HepG2 (cell line): ENCODE data around the gene UGGT1. TPM values are rescaled to one million over a fixed set of nuclear protein-coding genes. Genes with fewer than 3 reads are reported as not detected.
A peak's percentile ranks its signal among the peaks of the same experiment; 100 is the strongest.

Source experiments
- AGO2 ChIP-seq: fragments of 200-400 bp; formaldehyde crosslinking; optimal IDR thresholded peaks from 2 replicates; pipeline ENCODE3; 2017; ENCODE audit warnings: mild to moderate bottlenecking, low read depth, low read length, moderate library complexity
- BCL6 ChIP-seq: IDR thresholded peaks from 2 replicates; pipeline ENCODE4 v1.6.1; 2016; ENCODE audit warnings: missing genetic modification reagents, missing compliant biosample characterization
- ELF3 ChIP-seq: IDR thresholded peaks from 2 replicates; pipeline ENCODE4 v1.6.1; 2016; ENCODE audit warnings: missing genetic modification reagents, missing compliant biosample characterization
- ESRRA ChIP-seq: sonication (generic); formaldehyde crosslinking; IDR thresholded peaks from 2 replicates; pipeline ENCODE4 v1.5.1; 2020; ENCODE audit warnings: mild to moderate bottlenecking, low read depth, missing genetic modification reagents
- ISX ChIP-seq: sonication (generic); formaldehyde crosslinking; conservative IDR thresholded peaks from 2 replicates; pipeline ENCODE4 v1.5.0; 2020; ENCODE audit warnings: missing genetic modification reagents
- NCOA1 ChIP-seq: sonication (generic); formaldehyde crosslinking; IDR thresholded peaks from 2 replicates; pipeline ENCODE4 v1.9.0; 2021; ENCODE audit warnings: missing genetic modification reagents
- NFKBIZ ChIP-seq: IDR thresholded peaks from 2 replicates; pipeline ENCODE4 v1.6.1; 2018; ENCODE audit warnings: missing genetic modification reagents, missing compliant biosample characterization
- NONO ChIP-seq, 2 experiments: fragments of 450-650 bp in 1 of 2; sonication (generic) in 1 of 2; formaldehyde crosslinking in 1 of 2; IDR thresholded peaks in 1 of 2; conservative IDR thresholded peaks in 1 of 2; 2 replicates each; pipeline versions ENCODE4 v1.6.1 to v1.8.0; 2017 to 2022; ENCODE audit warnings: mild to moderate bottlenecking in 1 of 2, missing genetic modification reagents in 1 of 2, moderate library complexity in 1 of 2
- POLR2AphosphoS2 ChIP-seq: IDR thresholded peaks from 2 replicates; pipeline ENCODE4 v1.6.1; 2011; ENCODE audit warnings: low read depth, low read length, improper control_type of control experiment
- SKIL ChIP-seq: sonication (generic); formaldehyde crosslinking; IDR thresholded peaks from 2 replicates; pipeline ENCODE4 v1.8.0; 2022; ENCODE audit warnings: missing genetic modification reagents, mild to moderate bottlenecking, moderate library complexity, borderline replicate concordance
- SOX6 ChIP-seq, 2 experiments: fragments of 450-650 bp in 1 of 2; sonication (generic) in 1 of 2; formaldehyde crosslinking in 1 of 2; IDR thresholded peaks; 2 replicates each; pipeline versions ENCODE4 v1.4.0 to v1.6.1; 2017 to 2020; ENCODE audit warnings: antibody characterized with exemption in 1 of 2, mild to moderate bottlenecking in 1 of 2, missing genetic modification reagents in 1 of 2
- SRSF1 ChIP-seq: fragments of 200-400 bp; formaldehyde crosslinking; optimal IDR thresholded peaks from 2 replicates; pipeline ENCODE3; 2017; ENCODE audit warnings: mild to moderate bottlenecking, low read depth, low read length, moderate library complexity
- THYN1 ChIP-seq: sonication (generic); formaldehyde crosslinking; IDR thresholded peaks from 2 replicates; pipeline ENCODE4 v1.8.1; 2023; ENCODE audit warnings: low read depth, mild to moderate bottlenecking, moderate library complexity, missing genetic modification reagents, borderline replicate concordance
- ZFP90 ChIP-seq: sonication (generic); formaldehyde crosslinking; IDR thresholded peaks from 2 replicates; pipeline ENCODE4 v1.8.0; 2022; ENCODE audit warnings: missing genetic modification reagents, mild to moderate bottlenecking, inconsistent platforms, borderline replicate concordance
- ZNF343 ChIP-seq: sonication (generic); formaldehyde crosslinking; IDR thresholded peaks from 2 replicates; pipeline ENCODE4 v1.4.0; 2020; ENCODE audit warnings: mild to moderate bottlenecking, missing genetic modification reagents
- ZNF552 ChIP-seq: sonication (generic); formaldehyde crosslinking; IDR thresholded peaks from 2 replicates; pipeline ENCODE4 v1.9.0; 2022; ENCODE audit warnings: missing genetic modification reagents, mild to moderate bottlenecking, borderline replicate concordance
- ZNF557 ChIP-seq: sonication (generic); formaldehyde crosslinking; IDR thresholded peaks from 2 replicates; pipeline ENCODE4 v1.4.0; 2020; ENCODE audit warnings: missing genetic modification reagents
- ZNF646 ChIP-seq: sonication (generic); formaldehyde crosslinking; IDR thresholded peaks from 2 replicates; pipeline ENCODE4 v1.9.0; 2021; ENCODE audit warnings: mild to moderate bottlenecking, missing genetic modification reagents
- ZNF709 ChIP-seq: sonication (generic); formaldehyde crosslinking; IDR thresholded peaks from 2 replicates; pipeline ENCODE4 v1.5.0; 2020; ENCODE audit warnings: mild to moderate bottlenecking, missing genetic modification reagents
- ZSCAN30 ChIP-seq: sonication (generic); formaldehyde crosslinking; IDR thresholded peaks from 2 replicates; pipeline ENCODE4 v1.5.0; 2020; ENCODE audit warnings: mild to moderate bottlenecking, missing genetic modification reagents
- polyA plus RNA-seq, 8 experiments: library from polyadenylated mRNA; depleted of rRNA in 3 of 8; stranded (reverse) in 7 of 8; unstranded in 1 of 8; fragments of >200 nt; fragmentation: Illumina TruSeq in 4 of 8; extraction: Trizol in 4 of 8; gene quantifications; 2 replicates each; pipeline versions ENCODE4 v1.2.1 to v1.2.3, GENCODE V29; 2011 to 2016; ENCODE audit warnings: low read depth in 4 of 8, missing spikeins in 1 of 8, mixed read lengths in 1 of 8; ENCODE audit not compliant: insufficient read depth in 1 of 8
- total RNA-seq, 5 experiments: library from RNA; depleted of rRNA; stranded (reverse); fragments of >200 nt; fragmentation: Illumina TruSeq; extraction: Trizol; gene quantifications; 2 replicates each; pipeline ENCODE4 v1.2.3, GENCODE V29; 2016; ENCODE audit warnings: low read depth in 1 of 5

The UGGT1 gene
- total and polyA plus RNA-seq, 2 of the 13 experiments (the other 11 are each of a cell fraction or from before 2014, with no cell fraction given) = 35.8 to 83.2 TPM

- TF ChIP-seq NONO (IDR thresholded peaks at IDR 0.05) = no peak
- TF ChIP-seq NONO (CRISPR knock-in tag; conservative IDR thresholded peaks at IDR 0.05) = 0 out of 2 replicates have a peak, but pooled peaks have one; percentile 20
- TF ChIP-seq ZSCAN30 = no peak
- 0 out of 2 replicates have a peak, but pooled peaks have one; percentile 41 for TF ChIP-seq ZNF709 (CRISPR knock-in tag)
- TF ChIP-seq BCL6 = no peak
- TF ChIP-seq SRSF1 = no peak
- 0 out of 2 replicates have a peak, but pooled peaks have one; percentile 50 for TF ChIP-seq ZNF646 (CRISPR knock-in tag)
- no peak for TF ChIP-seq ZNF557 (CRISPR knock-in tag)
- TF ChIP-seq ZFP90 (CRISPR knock-in tag) = no peak
- TF ChIP-seq NFKBIZ (CRISPR knock-in tag) = no peak
- TF ChIP-seq ESRRA (CRISPR knock-in tag) = no peak
- no peak for TF ChIP-seq SOX6 (IDR thresholded peaks at IDR 0.05)
- TF ChIP-seq SOX6 (CRISPR knock-in tag; IDR thresholded peaks at IDR 0.05) = no peak
- no peak for TF ChIP-seq AGO2
- no peak for TF ChIP-seq THYN1
- TF ChIP-seq SKIL (CRISPR knock-in tag) = no peak; the same call in 1 of the 2 replicates
- TF ChIP-seq ZNF552 (CRISPR knock-in tag) = no peak
- TF ChIP-seq ELF3 (CRISPR knock-in tag) = no peak
- no peak for TF ChIP-seq NCOA1 (CRISPR knock-in tag)
- no peak for TF ChIP-seq ZNF343 (CRISPR knock-in tag)
- 0 out of 2 replicates have a peak, but pooled peaks have one; percentile 4 for TF ChIP-seq POLR2AphosphoS2
- no peak for TF ChIP-seq ISX (CRISPR knock-in tag)
Observed at GRCh38 chr2:128178149-128178649, 87.2 kb downstream of the UGGT1 start (continued).
